Activated gamma-delta T cell treated with anti-CD3 and anti-CD28 coated beads, Interleukin-2, amount 50 U/mL, for 16 hours (primary cell): ENCODE results near the gene ABLIM1.

Experiments
- DNase-seq: peaks from one replicate; pipeline ENCODE4 v3.0.0-alpha.2; 2020; ENCODE audit warnings: low read depth

The ABLIM1 gene

GRCh38 chr10:114518401-114519305 is 139.4 kb downstream of the ABLIM1 start:
- DNase-seq, result no peak

DNA sequence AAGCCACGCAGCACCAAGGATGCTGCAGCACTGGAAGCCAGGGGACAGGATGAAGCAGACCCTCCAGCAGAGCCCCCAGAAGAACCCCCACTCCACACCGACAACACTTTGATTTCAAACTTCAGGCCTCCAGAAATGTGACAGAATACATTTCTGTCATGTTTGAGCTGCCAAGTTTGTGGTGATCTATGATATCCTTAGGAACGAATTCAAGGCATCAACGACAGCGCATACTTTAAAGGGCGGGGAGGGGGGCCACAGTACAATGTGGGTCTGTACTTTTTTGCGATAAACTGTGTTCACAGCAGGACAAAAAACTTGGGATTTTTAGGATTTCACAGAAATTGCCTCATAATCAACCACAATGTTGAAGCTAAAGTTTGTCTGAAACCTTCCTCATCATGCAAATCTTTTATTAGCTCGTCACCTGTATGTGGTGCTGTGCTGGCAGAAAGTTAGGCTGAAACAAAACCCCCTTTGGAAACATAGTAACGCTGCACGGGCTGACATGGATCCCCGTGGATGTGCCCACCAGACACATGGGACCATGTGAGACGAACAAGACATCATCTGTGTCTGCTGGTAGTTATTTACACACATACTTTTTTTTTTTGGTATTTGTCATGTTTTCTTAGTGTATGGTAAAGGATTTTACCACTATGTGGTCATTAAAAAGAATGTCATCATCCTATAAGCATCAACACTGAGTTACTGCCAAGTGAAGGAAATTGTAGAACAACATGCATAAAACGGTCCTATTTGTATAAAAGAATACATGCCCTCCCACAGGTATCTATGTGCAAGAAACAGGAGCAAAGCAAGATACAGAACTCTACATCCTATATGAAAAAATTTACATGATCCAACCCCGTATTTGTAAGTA is 140.5 kb downstream of the ABLIM1 start:
- no peak for DNase-seq

GRCh38 chr10:114516356-114516755 is 141.7 kb downstream of the ABLIM1 start:
- no peak for DNase-seq

DNA sequence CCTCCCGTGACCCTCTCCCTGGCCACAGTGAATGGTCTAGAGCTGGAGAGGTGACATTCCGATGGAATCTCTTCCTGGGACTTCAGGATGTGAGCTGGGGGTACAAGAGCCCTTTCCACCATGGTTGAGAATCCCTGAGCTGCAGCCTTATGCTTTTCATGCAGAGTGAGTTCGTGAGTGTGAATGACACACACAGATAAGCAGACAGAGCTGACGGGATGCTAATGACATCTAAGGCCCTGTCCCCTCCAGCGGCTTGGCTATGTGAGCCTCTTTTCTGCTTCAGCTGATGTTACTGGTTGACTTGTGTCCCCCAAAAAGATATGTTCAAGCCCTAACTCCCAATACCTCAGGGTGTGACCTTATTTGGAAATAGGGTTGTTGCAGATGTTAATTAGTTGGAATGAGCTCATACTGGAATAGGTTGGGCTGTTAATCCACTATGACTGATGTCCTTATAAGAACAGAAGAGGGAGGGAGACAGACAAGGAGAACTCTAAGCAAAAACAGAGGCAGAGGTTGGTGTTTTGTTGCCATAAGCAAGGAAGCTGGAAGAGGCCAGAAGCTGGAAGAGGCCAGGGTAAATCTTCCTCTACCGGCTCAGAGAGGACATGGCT is 142.7 kb downstream of the ABLIM1 start:
- no peak for DNase-seq

- DNase-seq, result no peak
Measured at GRCh38 chr10:114513381-114513792, 144.7 kb downstream of the ABLIM1 start.

- DNase-seq, result no peak
Measured at GRCh38 chr10:114511881-114512280, 146.2 kb downstream of the ABLIM1 start.

- DNase-seq, result no peak
Measured at GRCh38 chr10:114508376-114508775, 149.7 kb downstream of the ABLIM1 start.

- no peak for DNase-seq
Measured at GRCh38 chr10:114507449-114507848, 150.6 kb downstream of the ABLIM1 start.

DNA sequence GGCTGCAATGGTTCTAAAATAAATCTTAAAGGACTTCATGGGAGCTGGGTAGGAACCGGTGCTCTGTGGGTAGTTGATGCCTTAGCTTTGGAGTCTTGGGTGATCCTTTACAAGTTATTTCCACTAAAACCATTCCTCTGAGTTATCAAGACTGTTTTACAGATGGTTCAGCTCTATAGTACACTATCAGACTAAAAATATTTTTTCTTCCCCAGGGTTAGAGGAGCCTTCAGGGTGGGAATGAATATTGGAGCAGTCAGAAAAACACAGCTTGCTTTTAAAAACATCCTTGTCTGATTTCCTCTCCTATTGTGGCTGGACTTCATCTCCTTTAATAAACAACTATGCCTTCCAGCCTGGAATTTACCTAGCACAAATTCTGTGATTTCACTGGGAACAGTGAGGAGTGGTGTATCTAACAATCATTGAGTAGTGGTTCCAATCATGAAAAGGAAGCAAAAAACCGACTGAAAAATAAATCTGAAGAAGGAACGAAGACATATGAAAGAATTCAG is 151.1 kb downstream of the ABLIM1 start:
- DNase-seq, result no peak

GRCh38 chr10:114504769-114505579 is 153.1 kb downstream of the ABLIM1 start:
- no peak for DNase-seq

GRCh38 chr10:114502074-114502473 is 156.0 kb downstream of the ABLIM1 start:
- no peak for DNase-seq

DNA sequence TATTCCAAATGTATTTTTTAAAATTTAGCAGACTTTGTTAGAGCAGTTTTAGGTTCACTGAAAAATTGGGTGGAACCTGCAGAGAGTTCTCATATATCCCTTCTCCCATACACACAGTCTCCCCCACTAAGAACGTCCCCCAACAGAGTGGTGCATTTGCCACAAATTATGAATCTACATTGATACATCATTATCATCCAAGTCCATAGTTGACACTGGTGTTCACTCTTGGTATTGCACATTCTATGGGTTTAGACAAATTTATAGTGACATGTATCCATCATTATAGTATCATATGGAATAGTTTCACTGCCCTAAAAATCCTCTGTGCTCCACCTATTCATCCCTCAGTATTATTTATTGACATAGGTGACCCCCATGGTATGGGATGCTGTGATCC is 156.4 kb downstream of the ABLIM1 start:
- no peak for DNase-seq

- no peak for DNase-seq
Measured at GRCh38 chr10:114500643-114501042, 157.4 kb downstream of the ABLIM1 start.

- DNase-seq, result no peak
Measured at GRCh38 chr10:114499630-114500190, 158.4 kb downstream of the ABLIM1 start.

GRCh38 chr10:114499116-114499515 is 159.0 kb downstream of the ABLIM1 start:
- no peak for DNase-seq

- DNase-seq, result no peak
Measured at GRCh38 chr10:114498413-114499111, 159.5 kb downstream of the ABLIM1 start.

DNA sequence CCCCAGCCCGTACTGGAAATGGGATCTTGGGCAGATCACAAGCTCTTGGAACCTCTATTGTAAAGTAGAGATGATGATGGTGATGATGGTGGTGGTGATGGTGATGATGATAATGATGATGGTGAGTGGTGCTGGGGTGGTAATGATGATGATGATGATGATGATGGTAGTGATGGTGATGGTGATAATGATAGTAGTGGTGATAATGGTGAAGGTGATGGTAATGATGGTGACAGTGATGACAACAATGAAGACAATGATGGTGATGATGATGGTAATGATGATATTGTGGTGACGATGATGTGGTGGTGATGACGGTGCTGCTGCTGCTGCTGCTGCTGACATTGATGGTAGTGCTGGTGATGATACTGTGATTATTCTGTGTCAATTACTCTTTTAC is 162.8 kb downstream of the ABLIM1 start:
- no peak for DNase-seq

GRCh38 chr10:114492351-114493037 is 165.6 kb downstream of the ABLIM1 start:
- DNase-seq, result no peak

DNA sequence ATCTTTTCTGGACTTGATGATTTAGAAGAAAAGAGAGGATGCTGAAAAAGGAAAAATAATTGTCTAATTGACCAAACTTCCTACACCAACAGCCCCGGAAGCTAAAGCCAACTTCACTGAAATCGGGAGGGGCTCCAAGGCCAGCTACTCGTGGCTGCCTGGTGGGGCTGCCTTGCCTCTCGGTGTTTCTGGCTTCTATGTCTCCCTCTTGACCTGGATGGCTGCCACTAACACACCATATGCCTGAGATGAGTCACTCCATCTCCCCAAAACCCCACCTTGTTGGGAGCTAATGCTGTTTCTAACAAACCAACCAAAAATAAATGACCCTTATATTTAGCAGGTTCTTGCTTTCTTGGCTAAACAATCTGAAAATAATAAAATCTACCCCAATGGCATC is 166.1 kb downstream of the ABLIM1 start:
- DNase-seq, result no peak

GRCh38 chr10:114491419-114491818 is 166.7 kb downstream of the ABLIM1 start:
- no peak for DNase-seq
